Measurements from ENCODE around the gene HSD17B4. TPM values are rescaled to one million over a fixed set of nuclear protein-coding genes. Genes with fewer than 3 reads are reported as not detected.

Gene HSD17B4
- total and polyA plus RNA-seq, 9 of the 15 experiments (the other 6 are each of a cell fraction or from before 2014, with no cell fraction given), result 50.6 to 187 (median 94.6) TPM

- no peaks in the 10 kb centered on the region for H3K9me1 ChIP-seq (ENCODE audit: control insufficient read depth, insufficient read depth, low read length)
- TF ChIP-seq SRSF7 (optimal IDR thresholded peaks at IDR 0.05; ENCODE audit: low read depth, low read length) (no peak), ZNF707 (CRISPR knock-in tag; conservative IDR thresholded peaks at IDR 0.05) (no peak), POLR3G (IDR thresholded peaks at IDR 0.05; ENCODE audit: extremely low read depth, insufficient read length, insufficient replicate concordance) (no peak), ZBTB8A (IDR thresholded peaks at IDR 0.05; ENCODE audit: partially characterized antibody) (no peak), HMBOX1 (IDR thresholded peaks at IDR 0.05) (no peak), CBX3 (IDR thresholded peaks at IDR 0.05; ENCODE audit: borderline replicate concordance in 1 of 2, low read length in 2 of 2) (peak in 1 of 2 experiments; percentile 16; a peak in 1 of 3 replicates), AFF4 (CRISPR knock-in tag; IDR thresholded peaks at IDR 0.05) (peak; percentile 8; the same call in 1 of the 2 replicates), JUNB (CRISPR knock-in tag; conservative IDR thresholded peaks at IDR 0.05) (no peak), ZNF75A (CRISPR knock-in tag; IDR thresholded peaks at IDR 0.05) (no peak), STAG1 (CRISPR knock-in tag; IDR thresholded peaks at IDR 0.05; ENCODE audit: borderline replicate concordance) (no peak), SMARCC2 (IDR thresholded peaks at IDR 0.05; ENCODE audit: low read depth) (no peak), XRCC4 (IDR thresholded peaks at IDR 0.05; ENCODE audit: extremely low read depth, insufficient read depth, insufficient read length) (no peak), E2F8 (IDR thresholded peaks at IDR 0.05; ENCODE audit: low read depth, partially characterized antibody) (no peak)
Measured at GRCh38 chr5:119452060-119452372, 281 bp upstream of the HSD17B4 start.

More at GRCh38 chr5:119452060-119452372, 281 bp upstream of the HSD17B4 start:
- H2AFZ ChIP-seq (ENCODE audit: low read depth, low read length), result peak overlapping the region; percentile 96
- peak overlapping the region; percentile 89 for H3K27ac ChIP-seq (ENCODE audit: extremely low read depth, low read depth, low read length)
- DNase-seq (ENCODE audit: extremely low read depth in 1 of 4, low spot score in 3 of 4) (no peak), ATAC-seq (no peak), FAIRE-seq (no peak)
- in situ Hi-C loops (cut with MboI), result no loop called here
- 18% methylated on average over 6 of the region's 6 CpGs for WGBS (ENCODE audit: insufficient coverage, low coverage, missing lambda C conversion rate)
- peak overlapping the region; percentile 92 for H3K4me2 ChIP-seq (ENCODE audit: insufficient read depth, low read length)
- peak overlapping the region in 1 of 2 experiments; percentile 69; a peak in 3 of 4 replicates for H3K9ac ChIP-seq (ENCODE audit: insufficient read depth in 1 of 2, low read depth in 2 of 2, low read length in 2 of 2)
- peak overlapping the region; percentile 69 for H3K4me3 ChIP-seq
- intact Hi-C loops (cut with micrococcal nuclease), result no loop called here
- BruUV-seq (replicated peaks), result no TSS peak
- peaks cover 1% of the 10 kb centered on the region; the same call in 1 of the 3 replicates for H3K36me3 ChIP-seq (ENCODE audit: control insufficient read depth, insufficient read depth, low read length)
- H4K20me1 ChIP-seq (replicated peaks; ENCODE audit: control insufficient read depth, insufficient read depth, low read length), result no peaks in the 10 kb centered on the region
- no peaks in the 10 kb centered on the region for H3K27me3 ChIP-seq (ENCODE audit: control insufficient read depth in 2 of 2, insufficient read depth in 2 of 2, low read length in 2 of 2)
- H3K4me1 ChIP-seq (replicated peaks in 1 of 2; ENCODE audit: control insufficient read depth in 2 of 2, insufficient read depth in 2 of 2, low read length in 2 of 2), result no peaks in the 10 kb centered on the region; a peak in 1 of 5 replicates
- H3K79me2 ChIP-seq (ENCODE audit: control insufficient read depth, insufficient read depth, low read length), result peaks cover 11% of the 10 kb centered on the region; the same call in 2 of the 3 replicates
- ChIA-PET POLR2A (interaction anchor here (0.6 to 1.2 kb wide), 4 partner anchors 9 to 34 kb away, joined by 3 read pairs; no protein-coding TSS in a partner anchor), CTCF (ENCODE audit: low intra/inter-chr PET ratio) (no interaction called here)
- peaks cover 7% of the 10 kb centered on the region; the same call in 1 of the 2 replicates for H3K9me3 ChIP-seq (replicated peaks; ENCODE audit: control insufficient read depth, insufficient read depth, low read depth, low read length)
